NCI-H446 (cell line): ENCODE data around the gene TRIM9.
"Not testable (repeated sequence)": the region's sequence is repeated elsewhere in the genome, so short reads cannot be mapped to it uniquely, and the experiment has no call there.

ENCODE experiments used
- DNase-seq, 2 experiments: peaks; one replicate each; lab custom pipeline; 2025; lab: John Stamatoyannopoulos, UW

Gene TRIM9

DNA sequence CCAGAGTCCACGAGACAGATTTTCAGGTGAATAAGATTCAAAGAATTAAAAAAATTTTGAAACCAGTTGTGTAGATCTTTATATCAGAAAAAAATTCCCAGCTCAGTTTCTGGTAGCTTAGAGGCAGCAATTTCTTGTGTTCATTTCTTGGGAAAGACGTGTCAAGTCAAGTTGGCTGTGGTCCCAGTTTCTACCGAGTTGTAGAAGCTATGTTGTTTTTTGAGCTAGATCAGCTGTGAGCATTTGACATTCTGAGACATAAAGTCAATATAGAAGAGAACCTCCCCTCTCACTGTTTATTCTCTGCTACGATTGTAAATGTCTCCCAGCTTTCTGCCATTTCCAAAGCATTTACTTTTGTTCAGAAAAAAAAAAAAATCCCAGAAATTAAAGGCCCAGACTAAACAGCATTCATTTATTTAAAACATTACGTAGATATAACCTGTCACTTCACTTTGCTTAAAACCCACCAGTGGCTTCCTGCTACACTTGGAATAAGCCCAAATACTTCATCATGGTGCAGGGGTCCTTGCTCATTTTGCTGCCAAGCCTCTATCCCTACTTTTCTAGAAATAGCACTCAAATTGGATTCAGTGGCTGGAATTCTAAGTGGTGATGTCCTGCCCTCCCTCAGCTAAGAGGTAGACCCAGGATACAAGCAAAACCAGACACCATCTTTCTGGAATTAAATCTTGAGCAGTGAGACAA lies 130.1 kb downstream of the TRIM9 start:
- peak; percentile 27 to 80 for DNase-seq

DNA sequence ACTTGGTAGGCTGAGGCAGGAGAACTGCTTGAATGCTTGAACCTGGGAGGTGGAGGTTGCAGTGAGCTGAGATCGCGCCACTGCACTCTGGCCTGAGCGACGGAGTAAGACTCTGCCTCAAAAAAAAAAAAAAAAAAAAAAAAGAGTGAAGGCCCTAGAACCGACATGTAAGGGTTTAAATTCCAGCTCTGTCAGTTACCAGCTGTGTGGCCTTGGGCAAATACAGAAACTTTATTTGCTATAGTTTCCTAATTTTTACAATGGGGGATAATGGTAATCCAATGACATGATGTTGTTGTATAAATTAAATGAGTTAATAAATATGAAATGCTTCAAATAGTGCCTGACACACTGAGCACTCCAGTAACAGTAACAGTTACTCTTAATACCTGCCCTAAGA lies 131.0 kb downstream of the TRIM9 start:
- no peak for DNase-seq

DNA sequence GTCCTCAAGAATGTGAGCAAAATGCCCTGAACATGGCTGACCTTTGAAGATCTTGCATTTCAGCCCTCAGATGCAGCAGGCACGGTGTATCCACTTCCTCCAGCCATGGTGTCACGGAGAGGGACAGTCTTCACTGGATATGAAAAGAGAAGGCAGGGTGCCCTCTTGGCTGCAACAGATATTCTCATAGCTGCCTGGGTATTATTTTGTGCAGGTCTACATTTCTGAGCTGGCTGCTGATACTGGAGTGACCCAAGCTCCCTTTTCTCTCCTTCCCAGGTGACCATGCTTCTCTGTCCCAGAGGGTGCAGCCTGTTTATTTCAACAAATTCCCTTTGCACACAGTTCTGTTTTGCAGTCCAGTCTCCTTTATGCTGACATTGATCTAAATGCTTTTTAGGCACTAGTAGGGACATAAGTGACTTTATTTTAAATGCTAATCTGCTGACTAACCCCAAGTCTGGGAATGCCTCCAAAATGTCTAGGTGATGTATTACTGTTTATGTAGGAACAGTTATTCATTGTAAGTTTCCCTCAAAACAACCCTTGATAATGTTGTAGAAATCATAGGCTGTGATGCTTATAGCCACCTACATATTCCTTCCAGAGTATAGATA lies 133.2 kb downstream of the TRIM9 start:
- peak; percentile 20 to 64 for DNase-seq

DNA sequence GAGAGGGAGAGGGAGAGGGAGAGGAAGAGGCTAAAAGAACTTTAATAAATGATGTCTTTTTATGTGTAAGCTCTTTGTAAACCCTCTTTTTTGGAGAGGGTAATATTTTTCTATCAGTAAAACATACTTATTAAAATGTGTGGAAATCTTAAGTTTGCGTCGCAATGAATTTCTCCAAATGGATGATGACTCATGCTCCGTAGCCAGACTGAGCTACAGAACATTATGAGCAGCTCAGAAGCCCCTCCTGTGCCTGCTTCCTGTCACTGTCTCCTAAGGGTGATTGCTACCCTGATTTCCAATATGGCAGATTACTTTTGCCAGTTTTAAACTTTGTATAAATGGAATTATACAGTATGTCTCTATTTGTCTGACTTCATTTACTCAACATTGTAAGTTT lies 137.6 kb downstream of the TRIM9 start:
- no peak for DNase-seq

DNA sequence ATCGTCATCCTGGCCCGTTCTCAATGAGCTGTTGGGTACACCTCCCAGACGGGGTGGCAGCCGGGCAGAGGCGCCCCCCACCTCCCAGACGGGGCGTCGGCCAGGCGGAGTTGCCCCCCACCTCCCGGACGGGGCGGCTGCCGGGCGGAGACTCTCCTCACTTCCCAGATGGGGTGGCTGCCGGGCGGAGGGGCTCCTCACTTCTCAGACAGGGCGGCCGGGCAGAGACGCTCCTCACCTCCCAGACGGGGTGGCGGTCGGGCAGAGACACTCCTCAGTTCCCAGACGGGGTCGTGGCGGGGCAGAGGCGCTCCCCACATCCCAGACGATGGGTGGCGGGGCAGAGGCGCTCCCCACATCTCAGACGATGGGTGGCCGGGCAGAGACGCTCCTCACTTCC lies 138.5 kb downstream of the TRIM9 start:
- not testable (repeated sequence) for DNase-seq

DNA sequence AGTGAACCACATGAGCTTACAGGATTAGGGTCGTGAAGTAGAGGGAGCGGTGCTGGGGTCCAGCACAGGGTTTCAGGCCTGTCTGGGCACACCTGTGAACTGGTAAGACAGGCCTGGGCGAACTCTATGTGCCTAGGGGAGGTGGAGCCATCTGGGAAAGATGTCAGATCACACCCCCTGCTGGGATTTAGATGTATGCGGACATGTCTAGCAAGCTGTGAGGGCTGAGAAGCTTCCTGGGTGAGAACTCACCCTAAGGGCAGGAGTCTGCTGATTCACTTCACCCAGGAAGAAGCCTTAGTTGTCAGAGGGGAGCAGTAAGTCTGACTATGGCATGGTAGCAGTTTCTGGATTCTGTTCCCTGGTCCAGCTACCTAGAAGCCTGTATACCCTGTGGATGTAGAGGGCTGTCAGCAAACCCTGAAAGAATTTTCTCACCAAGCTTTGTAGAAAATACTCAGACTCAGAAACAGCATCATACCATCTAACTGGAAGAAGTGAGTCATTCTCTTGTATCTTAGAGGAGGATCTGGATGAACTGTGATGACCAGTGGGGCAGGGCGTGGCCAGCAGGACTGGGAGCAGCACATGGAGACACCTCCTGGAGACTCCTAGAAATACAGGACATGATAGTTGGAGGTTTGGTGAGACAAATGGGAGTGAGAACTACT lies 139.4 kb downstream of the TRIM9 start:
- peak; percentile 23 to 63 for DNase-seq

DNA sequence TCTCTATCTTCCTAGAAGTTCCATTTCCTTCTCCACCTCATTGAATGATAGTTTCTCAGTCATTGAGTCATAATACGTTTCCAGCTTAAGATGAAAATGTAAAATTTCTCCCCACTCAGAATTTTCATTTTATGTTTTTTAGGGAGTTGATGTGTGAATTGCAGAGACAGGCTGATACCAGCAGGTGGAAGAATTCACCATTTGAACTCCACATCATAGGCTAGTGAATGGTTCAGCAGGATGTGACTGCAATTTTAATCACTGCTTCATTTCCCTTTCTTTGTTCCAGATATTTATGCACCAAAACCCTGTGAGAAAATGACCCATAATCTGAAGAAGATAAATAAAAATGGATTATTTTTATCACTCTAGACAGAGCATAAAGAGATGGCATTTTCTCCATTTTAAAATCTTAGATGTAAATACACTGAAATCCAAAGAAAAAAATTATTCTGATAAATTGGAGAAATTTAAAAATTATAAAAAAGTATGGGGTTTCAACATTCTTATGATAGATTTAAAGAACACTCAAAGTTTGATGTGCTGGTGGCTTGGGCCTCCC lies 140.0 kb downstream of the TRIM9 start:
- peak; percentile 52 to 74 for DNase-seq

DNA sequence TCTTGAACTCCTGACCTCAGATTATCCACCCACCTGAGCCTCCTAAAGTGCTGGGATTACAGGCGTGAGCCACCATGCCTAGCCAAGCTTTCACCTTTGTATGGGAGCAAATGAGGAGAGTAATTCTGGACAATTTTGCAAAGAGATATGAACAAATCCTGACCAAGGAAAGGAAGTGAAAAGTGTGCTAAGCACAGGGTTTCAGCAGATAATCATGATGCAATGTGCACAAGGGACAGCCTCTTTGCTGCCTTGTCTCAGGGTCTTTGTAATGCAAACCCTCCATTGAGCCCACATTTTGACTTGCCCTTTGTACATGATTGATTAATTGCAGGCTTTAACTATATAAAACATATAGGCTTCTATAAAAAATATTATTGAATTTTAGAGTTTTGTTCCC lies 141.4 kb downstream of the TRIM9 start:
- no peak for DNase-seq

DNA sequence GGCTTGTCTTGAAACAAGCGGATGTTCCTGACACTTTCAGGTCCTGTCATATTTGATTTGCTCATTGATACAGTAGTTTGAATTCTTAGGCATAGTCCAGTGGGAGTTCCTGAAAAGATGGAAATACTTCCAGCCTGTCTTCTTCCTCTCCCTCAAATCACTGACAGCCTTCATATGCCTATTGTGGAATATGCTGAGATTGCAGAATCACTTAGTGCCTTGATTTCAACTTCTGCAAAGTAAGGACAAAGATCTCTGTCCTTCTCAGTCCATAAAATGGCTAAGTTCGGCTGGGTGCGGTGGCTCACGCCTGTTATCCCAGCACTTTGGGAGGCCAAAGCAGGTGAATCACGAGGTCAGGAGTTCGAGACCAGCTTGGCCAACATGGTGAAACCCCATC lies 143.9 kb downstream of the TRIM9 start:
- no peak for DNase-seq

DNA sequence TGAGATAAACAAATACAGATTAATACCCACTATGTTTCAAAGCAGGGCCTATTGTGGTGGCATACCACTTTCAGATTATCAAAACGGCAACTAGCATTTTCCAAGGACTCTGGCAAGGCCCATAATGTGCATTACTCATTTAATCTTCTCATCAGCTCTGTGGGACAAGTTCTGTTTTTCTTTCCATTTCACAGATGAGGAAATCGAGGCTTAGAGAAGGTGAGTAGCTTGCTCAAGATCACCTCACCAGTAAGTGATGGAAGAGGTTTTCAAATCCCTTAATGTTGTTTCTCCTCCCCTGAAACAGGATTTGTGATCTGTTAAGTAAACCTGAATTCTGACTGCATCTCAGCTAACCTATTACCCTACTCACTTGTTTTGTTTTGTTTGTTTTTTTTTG lies 146.7 kb downstream of the TRIM9 start:
- DNase-seq = no peak

DNA sequence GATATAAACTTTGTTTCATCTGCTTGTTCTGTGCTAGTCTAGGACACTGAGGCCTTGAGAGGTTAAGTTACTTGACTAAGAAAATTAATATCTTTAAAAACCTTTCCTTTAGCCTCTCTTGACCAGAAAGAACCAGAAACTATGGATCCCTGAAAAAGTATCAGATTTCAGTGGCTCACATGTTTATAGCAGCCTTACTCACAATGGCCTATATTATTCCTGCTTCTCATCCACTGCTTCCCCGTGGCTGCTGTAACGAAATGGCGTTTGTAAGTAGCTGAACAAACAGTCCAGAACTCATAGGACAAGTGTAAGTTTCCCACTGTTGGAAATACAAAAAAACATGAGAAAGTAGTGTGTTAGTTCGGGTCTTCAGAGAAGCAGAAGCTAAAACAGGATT lies 147.5 kb downstream of the TRIM9 start:
- DNase-seq = no peak

DNA sequence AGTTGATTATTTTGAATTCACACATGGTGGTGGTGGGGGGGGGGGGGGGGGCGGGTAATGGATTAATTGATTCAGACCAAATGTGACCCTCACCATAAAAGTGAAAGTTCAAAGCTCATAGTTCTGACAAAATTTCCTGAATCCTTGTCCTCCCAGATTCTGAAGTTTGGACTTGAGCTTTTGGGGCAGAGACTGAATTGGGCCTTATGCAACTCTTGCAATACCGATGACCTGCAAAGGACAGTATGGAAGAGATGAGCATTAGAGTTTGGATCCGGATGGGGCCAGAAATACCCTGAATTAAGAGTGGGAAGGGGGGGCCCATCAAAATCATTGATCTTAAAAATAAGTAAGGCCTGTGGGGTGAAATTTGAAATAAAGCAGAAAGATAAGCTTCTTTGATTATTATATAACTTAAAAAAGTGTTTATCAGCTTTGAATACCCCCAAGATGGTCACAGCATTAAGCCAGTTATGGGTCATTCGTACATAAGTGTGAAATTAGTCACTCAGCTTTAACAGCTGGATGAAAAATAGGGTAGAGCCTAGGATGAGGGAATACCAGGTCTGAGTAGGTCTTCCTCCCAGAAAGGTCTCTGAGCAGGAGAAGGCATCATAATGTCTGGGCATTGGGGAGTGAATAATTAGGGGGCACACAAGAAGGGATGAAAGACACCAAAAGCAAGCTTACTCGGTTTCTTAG lies 148.5 kb downstream of the TRIM9 start:
- no peak for DNase-seq

DNA sequence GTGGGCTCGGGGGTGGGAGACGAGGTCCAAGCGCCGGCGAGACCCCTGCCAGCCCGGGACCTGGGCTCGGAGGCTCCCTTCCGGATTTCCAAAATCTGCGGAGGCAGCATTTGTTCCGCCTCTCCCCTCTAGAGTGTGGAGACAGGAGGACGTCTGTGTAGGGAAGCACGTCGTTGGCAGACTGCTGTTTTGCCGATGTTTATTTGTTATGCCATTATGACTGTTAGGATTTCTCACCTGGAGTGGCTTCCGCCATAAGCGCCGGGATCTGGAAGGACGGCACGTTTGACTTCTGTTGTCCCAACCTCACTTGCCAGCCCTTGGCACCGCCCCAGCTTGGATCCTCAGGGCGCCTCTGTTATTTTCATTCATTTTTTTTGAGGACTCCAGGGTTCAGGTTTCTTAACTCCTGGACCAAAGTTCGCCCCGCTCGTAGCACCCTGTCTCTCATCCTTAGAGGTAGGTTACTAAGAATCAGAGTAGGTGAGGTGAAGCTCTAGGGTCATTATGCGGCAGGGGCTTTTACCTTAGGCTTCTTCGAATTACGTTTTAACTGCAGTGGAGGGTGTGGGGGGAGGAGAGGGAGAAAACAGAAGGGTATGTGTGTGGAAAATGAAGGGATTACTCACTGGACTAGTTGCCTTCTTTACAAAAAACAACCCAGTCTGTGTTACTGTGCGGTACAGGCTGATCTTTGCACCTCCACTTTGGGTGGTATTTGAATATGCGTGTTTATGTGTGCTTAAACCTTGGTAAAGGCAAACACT lies 150.1 kb downstream of the TRIM9 start:
- peak; percentile 32 to 60 for DNase-seq

DNA sequence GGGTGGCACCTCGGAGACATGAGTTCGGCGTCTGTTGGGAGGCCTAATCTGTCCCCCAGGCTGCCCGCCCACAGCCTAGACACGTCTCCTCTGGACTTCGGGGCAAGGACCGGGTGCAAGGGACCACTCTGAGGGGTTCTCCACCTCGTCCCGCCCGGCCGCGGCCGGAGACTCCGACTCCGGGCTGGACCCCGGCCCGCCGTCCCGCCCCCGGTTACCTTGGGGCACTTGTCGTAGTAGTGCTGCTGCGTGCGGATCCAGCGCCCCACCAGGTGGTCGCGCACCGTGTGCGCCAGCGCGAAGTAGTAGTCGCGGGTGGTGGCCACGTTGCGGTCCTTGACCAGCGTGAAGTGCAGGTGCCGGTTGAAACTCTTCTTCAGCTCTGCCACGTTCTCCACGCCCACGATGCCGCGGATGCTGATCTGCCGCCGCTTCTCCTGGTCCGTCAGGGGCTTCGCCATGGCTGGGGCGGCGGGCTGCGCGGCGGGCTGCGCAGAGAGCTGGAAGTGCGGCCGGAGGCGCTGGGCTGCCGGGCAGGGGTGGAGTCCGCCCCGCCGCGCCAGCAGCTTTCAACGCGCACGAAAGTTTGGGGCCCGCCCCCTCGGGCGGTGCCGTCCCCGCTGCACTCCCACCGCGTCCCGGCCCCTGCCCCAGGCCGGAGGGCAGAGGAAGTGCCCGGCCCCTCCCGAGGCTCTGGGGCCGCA lies 150.8 kb downstream of the TRIM9 start, which contains the start of gene PYGL:
PYGL (minus strand) TSS at position 541 of the 704 bp plus-strand sequence; CDS start at position 461, 80 bp downstream.
- peak; percentile 29 to 81 for DNase-seq

DNA sequence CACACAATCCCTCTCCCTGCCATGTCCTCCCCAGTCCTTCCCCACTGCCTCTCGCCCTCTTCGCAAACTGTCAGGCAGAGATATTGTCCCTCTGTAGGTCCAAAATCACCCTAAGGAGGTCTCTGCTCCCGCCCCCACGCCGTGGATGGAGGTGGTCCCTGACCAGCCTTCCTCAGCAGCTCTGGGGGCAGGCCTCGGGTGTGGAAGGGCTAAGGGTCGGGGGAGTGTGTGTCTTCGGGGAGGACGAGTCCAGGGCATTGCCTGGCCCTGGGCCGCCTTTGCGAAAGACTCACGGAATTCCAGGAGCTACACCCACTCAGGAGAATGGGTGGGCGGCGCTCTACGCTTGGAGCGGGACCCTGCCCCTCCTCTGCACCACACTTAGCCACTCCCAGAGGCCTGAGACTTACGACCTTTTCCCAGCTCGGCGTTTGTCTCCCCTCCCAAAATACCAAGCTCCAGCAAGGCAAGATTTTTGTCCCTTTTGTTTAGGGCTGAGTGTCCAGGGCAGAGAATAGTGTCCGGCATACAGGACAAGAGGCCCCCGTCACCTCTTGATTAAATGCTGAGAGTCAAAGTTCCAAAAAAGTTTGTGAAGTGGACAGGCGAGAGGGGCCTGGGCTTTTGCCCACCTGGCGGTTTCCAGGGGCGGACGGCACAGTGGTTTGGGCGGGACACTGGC lies 151.5 kb downstream of the TRIM9 start:
- no peak for DNase-seq

DNA sequence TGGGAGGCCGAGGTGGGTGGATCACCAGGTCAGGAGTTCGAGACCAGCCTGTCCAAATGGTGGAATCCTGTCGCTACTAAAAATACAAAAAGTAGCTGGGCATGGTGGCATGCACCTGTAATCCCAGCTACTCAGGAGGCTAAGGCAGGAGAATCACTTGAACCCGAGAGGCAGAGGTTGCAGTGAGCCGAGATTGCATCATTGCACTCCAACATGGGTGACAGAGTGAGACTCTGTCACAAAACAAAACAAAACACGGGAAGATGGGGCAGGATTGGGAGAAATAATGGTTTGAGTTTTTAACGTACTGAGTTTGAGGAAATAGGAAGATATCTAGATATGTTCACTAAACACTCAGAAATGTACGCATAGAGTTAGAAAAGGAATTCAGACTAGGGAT lies 153.3 kb downstream of the TRIM9 start:
- not testable (repeated sequence) for DNase-seq

DNA sequence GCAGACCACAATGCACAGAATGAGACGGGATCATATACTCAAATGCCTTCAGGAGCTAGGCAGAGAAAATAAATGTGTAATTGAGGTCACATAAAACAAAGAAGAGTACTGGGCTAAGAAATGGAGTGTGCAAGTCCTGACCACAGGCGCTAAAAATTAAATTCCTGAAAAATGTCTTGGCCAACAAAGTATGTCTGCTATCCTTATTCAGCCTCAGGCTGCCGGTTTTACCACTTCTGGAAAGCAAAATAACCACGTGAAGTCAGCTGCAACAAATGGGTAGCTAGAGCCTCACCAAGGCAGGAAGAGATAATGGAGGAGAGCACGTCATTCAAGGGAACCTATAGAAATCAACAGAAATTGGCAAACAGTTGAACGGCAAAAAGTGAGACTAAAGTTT lies 153.8 kb downstream of the TRIM9 start:
- no peak for DNase-seq

DNA sequence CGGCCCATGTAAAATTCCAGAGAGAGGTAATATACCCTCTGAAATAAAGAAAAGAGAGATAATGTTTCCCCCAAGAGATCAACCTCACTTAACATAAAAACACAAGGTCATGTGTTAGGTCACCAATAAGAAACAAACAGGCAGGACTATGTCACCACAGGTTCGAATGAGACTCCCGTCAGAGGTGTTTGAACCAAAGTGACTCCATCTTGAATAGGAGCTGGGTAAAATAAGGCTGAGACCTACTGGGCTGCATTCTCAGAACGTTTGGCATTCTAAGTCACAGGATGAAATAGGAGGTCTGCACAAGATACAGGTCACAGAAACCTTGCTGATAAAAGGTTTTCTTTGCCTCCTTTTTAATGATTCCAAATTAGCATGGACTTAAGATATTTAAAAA lies 157.1 kb downstream of the TRIM9 start:
- DNase-seq = no peak

DNA sequence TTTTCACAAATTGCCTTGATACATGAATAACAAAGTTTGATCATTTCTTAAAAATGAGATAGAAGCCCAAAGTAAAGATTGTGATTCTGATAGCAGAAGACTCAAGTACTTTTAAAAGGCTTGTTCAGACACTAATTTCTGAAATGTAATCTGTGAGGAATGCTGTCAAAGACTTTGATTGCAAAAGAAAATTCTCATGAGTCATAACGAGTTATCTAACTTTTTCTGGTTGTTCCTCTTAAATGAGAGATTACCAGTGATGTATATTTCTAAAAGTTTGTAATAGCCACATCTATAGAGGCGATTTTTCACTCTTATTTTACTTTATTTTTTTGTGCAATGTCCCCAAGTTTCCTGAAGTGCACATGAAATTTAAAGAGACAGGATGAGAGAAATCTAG lies 157.6 kb downstream of the TRIM9 start:
- no peak for DNase-seq

DNA sequence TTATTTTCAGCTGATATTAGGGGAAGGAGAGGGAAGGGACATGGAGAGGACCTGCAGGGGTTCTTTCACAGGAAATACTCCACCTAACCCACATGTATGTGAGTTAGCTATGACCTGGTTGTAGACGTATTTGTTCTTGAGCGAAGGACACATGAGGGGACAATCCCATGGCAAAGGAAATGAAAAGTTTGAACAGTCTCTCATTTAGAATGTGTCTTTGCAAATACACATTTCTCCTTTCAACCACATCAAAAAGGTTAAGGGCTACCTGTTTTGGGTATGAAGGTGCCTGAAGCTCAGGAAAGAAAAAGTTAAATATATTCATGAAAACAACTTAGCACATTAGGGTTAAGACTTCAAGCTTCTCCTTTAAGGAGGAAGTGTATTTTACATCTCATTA lies 158.0 kb downstream of the TRIM9 start:
- DNase-seq = no peak
